ENCODE measurements around the gene TIAL1. TPM values are rescaled to one million over a fixed set of nuclear protein-coding genes. Genes with fewer than 3 reads are reported as not detected.

The TIAL1 gene
- total RNA-seq, 1 donor from 2014 or later, result 43.8 TPM

GRCh38 chr10:119526621-119527592, 69.9 kb downstream of the TIAL1 start:
- no peak for DNase-seq (ENCODE audit: low read depth)

GRCh38 chr10:119526149-119526548, 70.6 kb downstream of the TIAL1 start:
- no peak for TF ChIP-seq CTCF (conservative IDR thresholded peaks at IDR 0.05; ENCODE audit: low read depth, low read length)
- no peak for DNase-seq (ENCODE audit: low read depth)
- H3K4me3 ChIP-seq (ENCODE audit: low read depth, low read length), result no peak overlapping the region

More at GRCh38 chr10:119526621-119527592, 69.9 kb downstream of the TIAL1 start:
- peak; percentile 25 for TF ChIP-seq CTCF (conservative IDR thresholded peaks at IDR 0.05; ENCODE audit: low read depth, low read length)
- no peak overlapping the region for H3K4me3 ChIP-seq (ENCODE audit: low read depth, low read length)

- no peak for TF ChIP-seq CTCF (conservative IDR thresholded peaks at IDR 0.05; ENCODE audit: low read depth, low read length)
- no peak for DNase-seq (ENCODE audit: low read depth)
- H3K4me3 ChIP-seq (ENCODE audit: low read depth, low read length), result no peak overlapping the region
Observed at GRCh38 chr10:119525116-119525515, 71.6 kb downstream of the TIAL1 start.

- no peak for DNase-seq (ENCODE audit: low read depth)
- no peak overlapping the region for H3K4me3 ChIP-seq (ENCODE audit: low read depth, low read length)
- no peak for TF ChIP-seq CTCF (conservative IDR thresholded peaks at IDR 0.05; ENCODE audit: low read depth, low read length)
Observed at GRCh38 chr10:119524720-119525070, 72.1 kb downstream of the TIAL1 start.

GRCh38 chr10:119523895-119524719, 72.7 kb downstream of the TIAL1 start:
- no peak for TF ChIP-seq CTCF (conservative IDR thresholded peaks at IDR 0.05; ENCODE audit: low read depth, low read length)
- no peak overlapping the region for H3K4me3 ChIP-seq (ENCODE audit: low read depth, low read length)
- no peak for DNase-seq (ENCODE audit: low read depth)

Other genes with a start within 250 kb of the TIAL1 start
- gene RGS10, start 54.2 kb downstream of the TIAL1 start, total RNA-seq, result 85.9 and 95.1 TPM in 2 replicates
- gene BAG3, start 54.4 kb upstream of the TIAL1 start, total RNA-seq, result 39.1 and 55.1 TPM in 2 replicates
- gene INPP5F, start 129.1 kb upstream of the TIAL1 start, total RNA-seq, result 12.4 and 17.7 TPM in 2 replicates